ENCODE measurements around the gene LARP4B. TPM values are rescaled to one million over a fixed set of nuclear protein-coding genes. Genes with fewer than 3 reads are reported as not detected.
A peak's percentile ranks its signal among the peaks of the same experiment; 100 is the strongest.

LARP4B gene
- total and polyA plus RNA-seq, 7 experiments from 2014 or later = 31.9 to 114 (median 93.5) TPM

DNA sequence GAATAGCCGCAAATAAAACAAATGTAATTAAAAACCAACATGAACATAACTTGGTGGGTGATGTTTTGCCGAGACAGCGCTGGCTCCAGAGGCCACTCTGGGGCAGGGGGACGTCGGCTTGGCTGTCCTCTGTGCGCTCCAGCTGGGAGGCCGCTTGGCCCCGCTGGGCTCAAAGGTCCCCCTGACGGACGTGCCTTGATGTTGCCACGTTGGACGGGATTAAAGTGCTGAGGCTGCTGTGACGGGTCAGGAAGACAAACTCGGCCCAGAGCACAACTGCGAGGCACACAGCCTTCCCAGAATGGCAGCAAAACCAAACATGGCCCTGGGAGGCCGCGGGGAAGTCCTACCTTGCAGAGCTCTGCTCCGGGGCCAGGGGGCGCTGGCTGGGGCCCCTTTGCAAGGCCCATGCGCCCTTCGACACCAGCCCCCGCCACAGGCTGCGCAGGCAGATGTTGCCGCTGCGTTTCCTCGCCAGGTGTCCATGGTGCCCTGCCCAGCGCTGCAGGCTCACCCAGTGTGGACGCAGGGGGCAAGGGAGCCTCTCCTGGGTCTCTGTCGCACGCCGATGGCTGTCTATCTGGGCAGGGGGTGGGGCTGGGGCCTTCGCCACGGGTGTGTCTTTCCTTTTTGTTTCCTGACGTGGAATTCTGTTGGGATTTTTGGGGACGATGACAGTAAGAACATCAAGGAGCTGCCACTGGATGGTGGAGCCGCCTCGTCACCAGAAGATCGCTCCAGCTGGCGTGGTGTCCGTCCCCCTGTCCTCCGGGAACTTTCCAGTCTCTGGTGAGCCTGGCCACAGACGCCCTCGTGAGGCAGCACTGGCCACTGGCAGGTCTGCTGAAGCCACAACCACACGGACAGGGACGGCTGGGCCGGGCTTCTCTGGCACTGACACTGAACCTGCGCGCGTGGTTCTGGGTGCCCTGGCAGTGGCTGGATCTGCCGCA lies 142.4 kb downstream of the LARP4B start:
- Mint-ChIP-seq H3K27ac (peak overlapping the region in 1 of 9 donors; percentile 78), H3K27me3 (peaks cover 0 to 8% (median 4%) of the 10 kb centered on the region in 5 donors), H3K4me3 (peak overlapping the region in 6 of 10 donors; percentile 33 to 75 (median 52)), H3K36me3 (peaks cover 0 to 6% (median 0%) of the 10 kb centered on the region in 5 donors), H3K4me1 (peaks cover 0 to 1% (median 0%) of the 10 kb centered on the region in 7 donors), H3K9me3 (peaks cover 0 to 5% (median 0%) of the 10 kb centered on the region in 11 donors)
- Histone ChIP-seq H3K36me3 (ENCODE audit: control insufficient read depth in 2 of 3, insufficient read depth in 3 of 3, low read length in 3 of 3) (no peaks in the 10 kb centered on the region), H3K27me3 (ENCODE audit: control insufficient read depth in 2 of 2, insufficient read depth in 2 of 2, low read length in 2 of 2) (no peaks in the 10 kb centered on the region), H3K27ac (ENCODE audit: low read depth, low read length) (no peak overlapping the region), H3K4me1 (ENCODE audit: control insufficient read depth in 2 of 2, insufficient read depth in 2 of 2, low read length in 2 of 2) (no peaks in the 10 kb centered on the region), H3K4me3 (ENCODE audit: low read length) (no peak overlapping the region), H3K9me3 (ENCODE audit: control insufficient read depth in 2 of 3, low read length in 3 of 3) (no peaks in the 10 kb centered on the region)
- POLR2A ChIA-PET = no interaction called here
- CTCF ChIA-PET = no interaction called here
- ATAC-seq (no peak), DNase-seq (peak in 2 of 9 donors; percentile 22 to 23)
- intact Hi-C loops (cut with micrococcal nuclease) = no loop called here

DNA sequence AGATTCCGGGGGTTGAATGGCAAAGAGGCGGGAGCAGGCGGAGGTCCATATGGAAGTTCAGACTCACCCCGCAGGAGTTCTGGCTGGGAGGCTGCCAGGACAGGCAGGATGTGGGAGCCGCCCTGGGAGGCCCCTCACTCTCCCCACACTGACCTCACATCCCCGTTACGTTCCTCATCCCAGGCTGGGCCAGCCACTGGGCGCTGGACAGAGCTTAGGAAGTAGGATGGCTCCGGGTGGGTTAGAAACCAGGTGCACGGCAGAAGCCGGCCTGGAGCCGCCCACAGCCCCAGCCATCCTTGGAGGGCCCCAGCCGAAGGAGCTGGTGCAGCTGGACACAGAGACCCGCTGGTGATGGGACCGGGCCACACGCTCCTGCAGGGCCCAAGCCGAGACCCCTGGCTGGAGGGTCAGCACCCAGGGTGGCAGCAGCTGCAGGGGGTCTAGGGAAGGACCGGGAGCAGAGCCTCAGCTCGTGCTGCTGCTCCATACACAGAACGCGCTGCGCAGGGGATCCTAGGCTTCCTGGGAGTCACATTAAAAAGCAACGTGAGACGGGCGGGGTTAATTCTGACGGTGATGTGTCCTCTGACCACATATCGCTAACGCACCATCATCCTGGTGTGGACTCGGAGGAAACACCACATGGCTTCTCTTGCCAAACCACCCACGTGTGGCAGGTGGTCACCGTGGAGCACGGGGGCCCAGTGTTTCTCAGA lies 143.4 kb downstream of the LARP4B start:
- intact Hi-C loops (cut with micrococcal nuclease) = no loop called here

DNA sequence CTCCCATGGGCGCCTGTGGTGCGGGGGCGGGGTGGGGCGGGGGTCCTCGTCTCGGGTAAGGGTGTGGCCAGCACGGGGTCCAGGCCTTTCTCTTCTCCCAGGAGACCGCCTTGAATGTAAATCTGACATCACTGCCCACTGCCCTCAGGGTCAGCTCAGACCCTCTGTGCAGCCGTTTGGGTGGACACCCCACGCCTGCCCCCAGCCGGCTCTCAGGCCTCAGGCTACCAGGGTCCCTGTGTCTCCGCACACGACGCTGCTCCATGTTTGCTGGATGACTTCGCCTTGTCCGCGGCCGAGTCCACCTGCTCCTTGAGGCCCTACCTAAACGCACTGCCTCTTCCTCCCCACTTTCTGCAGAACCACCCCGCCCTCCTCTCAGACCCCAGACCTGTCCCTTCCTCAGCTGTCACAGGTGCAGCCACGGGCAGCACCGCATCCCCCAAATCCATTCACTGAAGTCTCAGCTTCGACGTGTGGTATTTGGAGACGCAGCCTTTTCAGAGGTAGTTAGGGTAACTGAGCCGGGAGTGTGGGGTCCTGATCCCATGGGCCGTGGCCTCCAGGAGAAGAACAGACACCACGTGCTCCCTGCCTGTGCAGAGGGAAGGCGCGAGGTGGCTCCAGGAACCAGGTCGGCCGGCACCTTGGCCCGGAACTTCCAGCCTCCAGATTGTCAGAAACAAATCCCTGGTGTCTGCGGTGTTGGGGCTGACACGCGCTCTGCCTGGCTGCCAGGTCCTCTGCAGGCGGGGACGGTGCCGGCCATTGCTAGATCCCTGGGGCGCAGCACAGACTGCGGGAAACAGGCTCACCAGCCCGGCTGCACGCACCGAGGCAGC lies 144.7 kb downstream of the LARP4B start:
- POLR2A ChIA-PET = no interaction called here
- Mint-ChIP-seq H3K9me3 (no peaks in the 10 kb centered on the region), H3K27ac (peak overlapping the region in 1 of 9 donors; percentile 49), H3K4me1 (peaks cover 0 to 4% (median 0%) of the 10 kb centered on the region in 7 donors), H3K36me3 (peaks cover 0 to 5% (median 0%) of the 10 kb centered on the region in 5 donors), H3K27me3 (peaks cover 6 to 14% (median 12%) of the 10 kb centered on the region in 5 donors), H3K4me3 (no peak overlapping the region)
- Histone ChIP-seq H3K9me3 (ENCODE audit: control insufficient read depth in 2 of 3, low read length in 3 of 3) (no peaks in the 10 kb centered on the region), H3K36me3 (ENCODE audit: control insufficient read depth in 2 of 3, insufficient read depth in 3 of 3, low read length in 3 of 3) (no peaks in the 10 kb centered on the region), H3K4me3 (ENCODE audit: low read length) (no peak overlapping the region), H3K27ac (ENCODE audit: low read depth, low read length) (no peak overlapping the region), H3K27me3 (ENCODE audit: control insufficient read depth in 2 of 2, insufficient read depth in 2 of 2, low read length in 2 of 2) (no peaks in the 10 kb centered on the region), H3K4me1 (ENCODE audit: control insufficient read depth in 2 of 2, insufficient read depth in 2 of 2, low read length in 2 of 2) (no peaks in the 10 kb centered on the region)
- CTCF ChIA-PET = no interaction called here
- intact Hi-C loops (cut with micrococcal nuclease) = no loop called here
- DNase-seq (no peak), ATAC-seq (no peak)

More for the DNA sequence above, 143.4 kb downstream of the LARP4B start:
- no peak overlapping the region for H3K27ac Mint-ChIP-seq
- POLR2A ChIA-PET = no interaction called here
- CTCF ChIA-PET = no interaction called here
- Histone ChIP-seq H3K27me3 (ENCODE audit: control insufficient read depth in 2 of 2, insufficient read depth in 2 of 2, low read length in 2 of 2) (no peaks in the 10 kb centered on the region), H3K9me3 (ENCODE audit: control insufficient read depth in 2 of 3, low read length in 3 of 3) (no peaks in the 10 kb centered on the region), H3K4me1 (ENCODE audit: control insufficient read depth in 2 of 2, insufficient read depth in 2 of 2, low read length in 2 of 2) (no peaks in the 10 kb centered on the region), H3K27ac (ENCODE audit: low read depth, low read length) (no peak overlapping the region), H3K4me3 (ENCODE audit: low read length) (no peak overlapping the region), H3K36me3 (ENCODE audit: control insufficient read depth in 2 of 3, insufficient read depth in 3 of 3, low read length in 3 of 3) (no peaks in the 10 kb centered on the region)
- peak overlapping the region in 1 of 10 donors; percentile 7 for H3K4me3 Mint-ChIP-seq
- no peak for DNase-seq
- H3K27me3 Mint-ChIP-seq = peaks cover 0 to 8% (median 4%) of the 10 kb centered on the region in 5 donors
- peaks cover 0 to 5% (median 0%) of the 10 kb centered on the region in 5 donors for H3K36me3 Mint-ChIP-seq
- peaks cover 0 to 4% (median 0%) of the 10 kb centered on the region in 11 donors for H3K9me3 Mint-ChIP-seq
- peaks cover 0 to 1% (median 0%) of the 10 kb centered on the region in 7 donors for H3K4me1 Mint-ChIP-seq
- no peak for ATAC-seq

DNA sequence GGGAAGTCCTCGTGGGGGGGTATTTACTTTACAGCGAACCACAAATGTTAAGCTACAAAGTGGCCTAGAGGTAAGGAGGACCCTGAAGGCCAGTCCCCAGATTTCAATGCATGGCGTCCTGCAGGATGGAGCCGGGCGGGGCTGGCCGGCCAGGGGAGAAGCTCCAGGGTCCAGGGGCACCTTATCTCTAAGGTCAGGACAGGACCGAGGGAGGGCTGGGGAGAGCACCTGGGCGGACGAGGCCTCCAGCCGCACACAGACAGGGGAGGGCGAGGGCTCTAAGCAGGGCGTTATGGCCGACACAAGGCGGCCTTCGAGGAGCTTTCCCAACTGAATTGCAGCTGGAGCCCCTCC lies 145.7 kb downstream of the LARP4B start:
- peaks cover 0 to 4% (median 0%) of the 10 kb centered on the region in 7 donors for H3K4me1 Mint-ChIP-seq
- H3K36me3 ChIP-seq (ENCODE audit: control insufficient read depth in 2 of 3, insufficient read depth in 3 of 3, low read length in 3 of 3) = no peaks in the 10 kb centered on the region
- no peak for DNase-seq
- peak overlapping the region in 1 of 10 donors; percentile 59 for H3K4me3 Mint-ChIP-seq
- no peak for ATAC-seq
- no peaks in the 10 kb centered on the region for H3K9me3 ChIP-seq (ENCODE audit: control insufficient read depth in 2 of 3, low read length in 3 of 3)
- no peaks in the 10 kb centered on the region for H3K9me3 Mint-ChIP-seq
- H3K27ac Mint-ChIP-seq = no peak overlapping the region
- no peak overlapping the region for H3K4me3 ChIP-seq (ENCODE audit: low read length)
- peaks cover 0 to 3% (median 0%) of the 10 kb centered on the region in 5 donors for H3K36me3 Mint-ChIP-seq
- ChIA-PET CTCF (no interaction called here), POLR2A (no interaction called here)
- H3K27me3 ChIP-seq (ENCODE audit: control insufficient read depth in 2 of 2, insufficient read depth in 2 of 2, low read length in 2 of 2) = no peaks in the 10 kb centered on the region
- H3K27me3 Mint-ChIP-seq = peaks cover 6 to 20% (median 14%) of the 10 kb centered on the region in 5 donors
- intact Hi-C loops (cut with micrococcal nuclease) = no loop called here
- no peaks in the 10 kb centered on the region for H3K4me1 ChIP-seq (ENCODE audit: control insufficient read depth in 2 of 2, insufficient read depth in 2 of 2, low read length in 2 of 2)
- H3K27ac ChIP-seq (ENCODE audit: low read depth, low read length) = no peak overlapping the region

DNA sequence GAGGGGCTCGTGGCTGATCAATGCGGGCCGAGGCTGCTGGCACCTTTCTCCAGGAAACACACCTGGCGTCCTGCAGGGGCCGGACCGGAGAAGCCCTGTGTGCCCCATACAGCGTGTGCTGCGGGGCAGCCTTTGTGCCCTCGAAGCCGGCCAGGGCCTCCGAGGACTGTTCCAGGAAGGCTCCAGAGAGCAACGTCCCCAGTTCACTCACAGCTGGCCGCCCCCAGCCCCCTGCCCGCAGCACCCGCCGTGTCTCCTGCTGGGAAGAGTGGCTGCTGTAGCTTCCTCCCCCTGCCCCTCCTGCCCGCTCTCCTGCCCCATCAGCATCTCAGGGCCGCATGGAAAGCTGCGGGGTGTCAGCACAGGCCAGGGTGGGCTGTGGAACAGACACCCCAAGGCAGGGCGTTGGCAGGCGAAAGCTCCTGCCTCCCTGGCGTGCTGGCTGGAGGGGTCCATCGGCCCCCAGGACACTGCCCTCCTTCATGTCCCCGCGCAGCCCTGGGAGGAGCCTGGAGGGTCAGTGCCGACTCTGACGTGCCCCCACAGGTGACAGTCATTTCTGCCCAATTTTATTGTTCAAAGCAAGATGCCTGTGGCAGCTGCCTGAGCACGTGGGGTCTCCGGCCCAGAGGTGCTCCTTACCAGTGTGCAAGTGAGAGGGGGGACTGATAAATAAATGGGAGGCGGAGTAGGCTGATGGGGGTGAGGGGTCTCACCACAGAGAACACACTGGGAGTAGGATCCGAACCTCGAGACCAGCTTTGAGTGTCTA lies 146.2 kb downstream of the LARP4B start:
- H3K9me3 ChIP-seq (ENCODE audit: control insufficient read depth in 2 of 3, low read length in 3 of 3) = no peaks in the 10 kb centered on the region
- H3K36me3 Mint-ChIP-seq = peaks cover 0 to 3% (median 0%) of the 10 kb centered on the region in 5 donors
- peaks cover 6 to 21% (median 14%) of the 10 kb centered on the region in 5 donors for H3K27me3 Mint-ChIP-seq
- H3K27ac ChIP-seq (ENCODE audit: low read depth, low read length) = no peak overlapping the region
- no peaks in the 10 kb centered on the region for H3K4me1 ChIP-seq (ENCODE audit: control insufficient read depth in 2 of 2, insufficient read depth in 2 of 2, low read length in 2 of 2)
- no peaks in the 10 kb centered on the region for H3K9me3 Mint-ChIP-seq
- no peaks in the 10 kb centered on the region for H3K36me3 ChIP-seq (ENCODE audit: control insufficient read depth in 2 of 3, insufficient read depth in 3 of 3, low read length in 3 of 3)
- no peak overlapping the region for H3K27ac Mint-ChIP-seq
- H3K4me1 Mint-ChIP-seq = peaks cover 0 to 4% (median 0%) of the 10 kb centered on the region in 7 donors
- no peak overlapping the region for H3K4me3 ChIP-seq (ENCODE audit: low read length)
- intact Hi-C loops (cut with micrococcal nuclease) = no loop called here
- POLR2A ChIA-PET = no interaction called here
- no peaks in the 10 kb centered on the region for H3K27me3 ChIP-seq (ENCODE audit: control insufficient read depth in 2 of 2, insufficient read depth in 2 of 2, low read length in 2 of 2)
- peak; percentile 19 for ATAC-seq
- CTCF ChIA-PET = no interaction called here
- peak overlapping the region in 4 of 10 donors; percentile 19 to 59 (median 40) for H3K4me3 Mint-ChIP-seq
- no peak for DNase-seq
